Hematopoietic multipotent progenitor cell treated with erythropoietin and hydrocortisone succinate and interleukin-3 and kit ligand, for 8 days (in vitro differentiated cells): ENCODE data around the gene MAP2K2.

ENCODE experiments used
- DNase-seq: peaks from one replicate; pipeline ENCODE4 v3.0.0-alpha.2; 2015

MAP2K2 gene

DNA sequence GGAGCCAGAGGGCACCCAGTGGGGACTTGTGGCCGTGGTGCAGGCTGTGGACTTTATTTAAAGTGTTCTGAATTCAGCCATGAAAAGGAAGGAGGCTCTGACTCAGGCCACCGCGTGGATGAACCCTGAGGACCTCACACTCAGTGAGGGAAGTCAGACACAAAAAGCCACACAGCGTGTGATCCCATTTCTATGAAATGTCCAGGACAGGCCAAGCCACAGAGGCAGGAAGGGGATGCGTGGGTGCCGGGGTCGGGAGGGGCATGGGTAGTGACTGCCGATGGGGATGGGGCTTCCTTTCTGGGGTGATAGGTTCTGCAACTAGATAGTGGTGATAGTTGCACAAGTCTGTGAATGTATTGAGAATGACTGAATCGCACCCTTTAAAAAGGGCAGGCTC lies 48.5 kb downstream of the MAP2K2 start:
- peak; percentile 35 for DNase-seq

DNA sequence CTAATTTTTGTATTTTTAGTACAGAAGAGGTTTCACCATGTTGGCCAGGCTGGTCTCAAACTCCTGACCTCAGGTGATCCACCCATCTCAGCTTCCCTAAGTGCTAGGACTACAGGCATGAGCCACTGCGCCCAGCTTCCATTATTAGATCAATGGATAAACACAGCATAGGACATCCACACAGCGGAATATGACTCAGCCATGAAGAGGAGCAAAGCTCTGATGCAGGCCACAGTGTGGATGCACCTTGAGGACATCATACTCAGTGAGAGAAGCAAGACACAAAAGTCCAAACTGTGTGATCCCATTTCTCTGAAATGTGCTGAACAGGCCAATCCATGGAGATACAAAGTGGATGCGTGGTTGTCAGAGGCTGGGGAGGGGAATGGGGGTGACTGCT lies 52.3 kb downstream of the MAP2K2 start:
- DNase-seq, result no peak

DNA sequence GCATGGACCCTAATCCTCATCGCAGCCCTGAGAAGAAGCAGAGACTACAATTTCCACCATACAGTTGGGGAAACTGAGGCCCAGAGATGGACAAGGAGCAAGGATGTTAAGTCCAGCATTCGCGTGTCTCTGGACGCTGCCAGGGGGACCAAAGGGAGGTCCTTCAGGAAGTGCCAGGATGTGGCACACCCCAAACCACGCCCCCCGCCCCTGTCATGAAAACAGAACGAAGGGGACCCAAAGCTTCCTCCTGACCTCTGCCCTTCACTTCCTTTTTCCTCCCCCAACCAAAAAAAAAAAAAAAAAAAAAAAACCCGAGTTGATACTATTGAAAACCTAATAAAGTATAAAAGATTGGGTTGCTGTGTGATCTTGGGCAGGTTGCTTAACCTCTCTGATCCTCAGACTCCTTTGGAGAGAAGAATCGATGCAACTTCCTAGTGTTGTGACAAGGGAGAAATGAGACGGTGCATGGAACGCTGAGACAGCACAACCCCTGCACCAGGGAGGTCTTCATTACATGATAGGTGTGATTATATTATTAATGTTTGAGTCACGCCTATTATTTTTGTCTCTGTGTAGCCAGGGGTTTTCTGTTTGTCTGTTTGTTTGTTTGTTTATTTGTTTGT lies 54.5 kb downstream of the MAP2K2 start:
- DNase-seq, result peak; percentile 56

DNA sequence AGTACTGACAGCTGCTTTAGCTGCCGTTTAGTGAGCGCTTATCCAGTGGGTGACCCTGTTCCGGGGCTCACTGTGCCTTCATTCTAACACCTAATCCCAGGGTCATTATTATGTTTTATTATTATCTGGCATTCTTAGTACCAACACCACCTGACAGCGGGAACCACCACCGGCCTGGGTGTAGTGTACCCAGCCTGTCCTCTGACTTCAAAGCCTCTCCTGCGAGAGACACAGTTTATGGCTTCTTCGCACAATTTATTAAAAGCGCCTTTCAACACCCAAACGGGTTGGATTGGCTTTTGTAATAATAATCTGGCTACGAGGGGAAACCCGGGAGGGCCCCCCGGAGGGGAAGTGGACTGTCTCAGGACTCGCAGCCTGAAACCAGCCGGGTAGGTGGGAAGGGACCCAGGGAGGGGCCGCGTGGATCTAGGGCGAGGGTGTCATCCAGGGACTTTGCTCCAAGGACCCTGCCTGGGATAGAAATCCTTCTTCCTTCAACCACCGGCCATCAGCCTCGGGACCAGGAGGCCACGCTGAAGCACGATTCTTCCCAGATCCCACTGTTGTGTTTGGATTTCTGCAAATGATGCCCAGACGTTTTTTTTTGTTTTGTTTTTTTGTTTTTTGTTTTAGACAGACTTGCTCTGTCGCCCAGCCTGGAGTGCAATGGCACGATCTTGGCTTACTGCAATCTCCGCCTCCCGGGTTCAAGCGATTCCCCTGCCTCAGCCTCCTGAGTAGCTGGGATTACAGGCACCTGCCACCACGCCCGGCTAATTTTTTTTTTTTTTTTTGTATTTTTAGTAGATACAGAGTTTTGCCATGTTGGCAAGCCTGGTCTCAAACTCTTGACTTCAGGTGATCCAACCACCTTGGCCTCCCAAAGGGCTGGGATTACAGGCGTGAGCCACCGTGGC lies 55.6 kb downstream of the MAP2K2 start:
- DNase-seq, result peak; percentile 47

DNA sequence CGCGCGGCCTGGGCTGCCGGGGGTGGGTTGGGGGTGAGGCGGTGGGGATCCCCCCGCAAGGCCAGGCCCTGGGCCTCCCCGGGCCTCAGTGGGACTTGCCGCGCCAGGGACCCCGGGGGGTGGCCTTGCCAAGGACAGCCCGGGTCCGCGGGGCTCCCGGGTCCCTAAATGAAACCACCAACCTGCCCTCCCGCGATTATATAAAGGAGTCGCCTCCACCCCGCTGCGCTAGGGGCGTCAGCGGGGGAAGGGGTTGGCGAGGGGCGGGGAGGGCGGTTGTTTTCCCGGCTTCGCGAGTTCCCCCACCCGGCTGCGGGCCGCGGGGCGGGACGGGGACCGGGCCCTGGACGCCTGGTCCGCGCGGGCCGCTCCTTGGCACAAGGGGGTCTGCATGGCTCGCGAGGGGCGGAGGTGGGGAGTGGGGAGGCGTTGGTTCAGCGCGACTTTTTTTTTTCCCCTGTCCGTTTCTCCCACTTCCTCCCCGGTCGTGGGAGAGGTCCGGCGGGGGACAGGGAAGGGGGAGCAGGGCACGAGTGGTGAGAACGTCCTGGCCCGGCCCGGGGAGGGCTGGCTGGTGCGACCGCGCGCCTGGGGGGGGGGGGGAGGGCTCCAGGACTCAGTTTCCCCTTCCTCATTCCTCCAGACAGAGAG lies 56.4 kb downstream of the MAP2K2 start:
- peak; percentile 79 for DNase-seq

DNA sequence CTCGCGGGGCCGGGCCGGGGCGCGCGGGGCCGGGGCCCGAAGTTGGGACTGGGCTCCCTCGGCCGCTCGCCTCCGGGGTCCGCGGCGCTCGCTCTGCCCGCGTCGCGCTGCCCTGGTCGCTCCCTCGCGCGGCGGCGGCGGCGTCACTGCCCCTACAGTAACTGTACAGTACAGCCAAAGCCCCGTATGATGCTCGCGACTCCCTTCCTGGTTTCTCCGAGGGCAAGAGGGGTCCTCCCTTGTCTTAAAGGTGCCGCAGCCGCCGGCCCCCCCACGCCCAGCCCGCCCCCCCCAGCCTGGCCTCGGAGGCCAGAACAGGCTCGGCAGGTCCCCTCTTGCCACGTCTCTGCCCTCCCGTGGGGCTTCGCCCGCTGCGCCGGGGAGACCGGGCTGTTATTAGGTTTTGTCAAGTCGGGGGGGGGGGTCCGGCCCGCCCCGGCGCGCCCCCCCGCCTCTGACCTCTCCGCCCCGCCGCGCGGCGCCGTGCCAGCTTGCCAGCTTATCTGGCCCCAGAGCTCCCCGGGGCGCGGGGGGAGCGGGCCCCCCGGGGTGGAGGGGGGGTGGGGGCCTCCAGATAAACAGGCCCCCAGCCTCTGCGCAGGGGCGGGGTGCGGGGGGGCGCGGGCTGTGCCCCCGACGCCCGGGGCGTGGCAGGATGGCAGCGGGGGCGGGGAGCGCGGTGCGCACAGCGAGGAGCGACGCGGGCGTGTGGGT lies 57.1 kb downstream of the MAP2K2 start, which contains the start of gene ZBTB7A:
Gene ZBTB7A (minus strand): TSS at position 218 of the 714 bp plus-strand sequence. CDS start 11,667 bp downstream, outside the sequence.
- DNase-seq, result peak; percentile 95

DNA sequence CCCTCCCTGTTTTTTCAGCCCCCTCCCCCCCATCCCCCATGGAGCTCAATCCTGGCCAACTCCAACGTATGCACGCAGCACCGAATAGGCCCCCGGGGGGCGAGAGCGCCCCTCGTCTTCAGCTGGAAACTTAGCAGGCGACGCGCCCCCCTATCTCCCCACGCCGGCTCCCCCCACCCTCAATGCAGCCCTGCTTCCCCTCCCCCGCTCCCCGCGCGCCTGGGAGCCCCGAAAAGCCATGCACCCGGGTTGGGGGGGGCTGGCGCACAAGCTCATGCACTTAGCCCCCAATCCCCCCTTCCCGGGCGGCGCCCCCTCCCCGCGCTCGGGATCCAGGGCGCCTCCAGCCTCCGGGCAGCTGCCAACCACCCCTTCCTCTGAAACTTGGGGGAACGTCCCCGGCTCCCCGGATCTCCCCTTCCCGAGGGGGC lies 57.7 kb downstream of the MAP2K2 start:
- DNase-seq, result no peak

DNA sequence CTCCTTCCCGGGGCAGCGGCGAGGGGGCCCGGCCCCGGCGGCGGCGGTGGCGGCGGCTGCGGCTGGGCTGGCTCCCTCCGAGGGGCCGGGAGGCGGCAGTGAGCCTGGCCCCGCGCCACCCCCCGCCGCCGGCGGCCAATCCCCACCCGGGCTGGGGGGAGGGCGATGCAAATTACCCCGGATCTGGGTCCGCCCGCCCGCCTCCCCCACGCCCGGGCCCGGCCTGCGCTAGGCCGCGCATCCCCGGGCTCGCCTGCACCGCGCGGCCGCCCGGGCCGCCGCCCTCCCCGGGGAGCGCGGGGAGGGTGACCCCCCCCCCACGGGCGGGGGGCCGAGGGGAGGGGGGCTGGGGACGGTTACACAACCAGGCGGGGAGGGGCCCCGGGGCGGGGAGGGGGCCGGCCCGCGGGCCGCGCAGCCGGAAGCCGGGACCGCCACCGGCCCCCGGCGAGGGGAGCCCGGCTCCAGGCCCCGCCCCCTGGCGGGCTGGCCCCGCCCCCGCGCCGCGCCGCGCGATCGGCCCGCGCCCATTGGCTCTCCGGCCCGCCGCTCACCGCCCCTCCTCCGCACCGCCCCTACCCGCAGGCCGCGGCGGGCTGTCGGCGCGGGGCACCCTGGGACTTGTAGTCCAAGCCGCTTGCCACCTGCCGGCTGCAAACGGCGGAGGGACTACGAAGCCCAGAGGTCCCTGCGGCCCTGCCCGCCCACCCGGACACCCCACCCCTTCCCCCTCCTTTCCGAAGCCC lies 58.3 kb downstream of the MAP2K2 start:
- peak; percentile 96 for DNase-seq

DNA sequence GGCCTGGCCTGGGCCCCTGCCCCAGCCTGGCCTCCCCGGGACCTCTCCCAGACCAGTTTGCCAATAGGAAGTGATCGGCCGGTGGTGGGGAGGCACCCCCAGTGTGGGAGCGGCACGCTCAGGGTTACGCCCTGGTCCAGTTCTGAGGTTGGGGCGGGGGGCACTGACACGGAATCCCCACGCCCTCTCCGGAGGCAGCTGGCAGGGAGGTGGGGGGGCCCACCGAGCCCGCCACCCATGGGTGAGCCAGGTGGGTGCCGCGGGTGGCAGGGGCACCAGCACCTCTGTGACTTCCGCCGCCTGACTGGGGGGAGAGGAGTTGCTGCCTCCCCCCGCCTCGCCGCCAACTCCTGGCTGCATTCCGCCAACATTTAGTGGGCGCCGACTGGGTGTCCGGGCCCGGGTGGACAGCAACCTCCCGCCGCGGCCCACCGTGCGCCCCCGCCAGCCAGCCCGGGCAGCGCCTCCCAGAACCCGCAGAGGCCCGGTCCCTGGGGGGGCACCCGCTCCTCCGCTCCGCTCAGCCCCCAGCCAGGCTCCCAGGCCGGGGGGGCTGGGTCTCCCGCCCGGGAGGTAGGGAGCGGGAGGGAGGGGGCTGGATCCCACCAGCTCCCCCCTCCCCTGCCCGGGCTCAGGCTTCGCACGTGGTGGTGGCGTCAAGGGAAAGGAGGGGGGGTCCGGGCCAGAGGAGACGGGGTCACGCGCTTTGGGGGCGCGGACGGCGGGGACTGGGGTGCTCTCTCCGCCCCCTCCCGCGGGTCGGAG lies 59.2 kb downstream of the MAP2K2 start:
- DNase-seq, result peak; percentile 40

DNA sequence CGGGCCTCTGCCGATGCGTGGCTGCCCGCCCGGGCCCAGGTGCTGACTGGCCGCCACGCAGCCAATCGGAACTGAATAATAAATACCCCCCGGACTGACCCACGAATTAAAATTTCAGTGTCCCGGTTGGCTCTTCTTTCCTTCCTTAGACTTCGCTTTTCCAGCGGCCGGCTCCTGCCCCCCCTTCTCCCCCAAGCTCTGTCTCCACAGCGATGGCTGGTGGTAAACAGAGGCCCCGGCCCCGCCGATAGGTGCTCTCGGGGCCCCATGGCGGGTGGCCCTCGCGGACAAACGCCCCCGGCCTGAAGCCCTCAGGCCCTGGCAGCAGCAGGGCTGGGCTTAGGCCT lies 59.8 kb downstream of the MAP2K2 start:
- DNase-seq, result no peak

DNA sequence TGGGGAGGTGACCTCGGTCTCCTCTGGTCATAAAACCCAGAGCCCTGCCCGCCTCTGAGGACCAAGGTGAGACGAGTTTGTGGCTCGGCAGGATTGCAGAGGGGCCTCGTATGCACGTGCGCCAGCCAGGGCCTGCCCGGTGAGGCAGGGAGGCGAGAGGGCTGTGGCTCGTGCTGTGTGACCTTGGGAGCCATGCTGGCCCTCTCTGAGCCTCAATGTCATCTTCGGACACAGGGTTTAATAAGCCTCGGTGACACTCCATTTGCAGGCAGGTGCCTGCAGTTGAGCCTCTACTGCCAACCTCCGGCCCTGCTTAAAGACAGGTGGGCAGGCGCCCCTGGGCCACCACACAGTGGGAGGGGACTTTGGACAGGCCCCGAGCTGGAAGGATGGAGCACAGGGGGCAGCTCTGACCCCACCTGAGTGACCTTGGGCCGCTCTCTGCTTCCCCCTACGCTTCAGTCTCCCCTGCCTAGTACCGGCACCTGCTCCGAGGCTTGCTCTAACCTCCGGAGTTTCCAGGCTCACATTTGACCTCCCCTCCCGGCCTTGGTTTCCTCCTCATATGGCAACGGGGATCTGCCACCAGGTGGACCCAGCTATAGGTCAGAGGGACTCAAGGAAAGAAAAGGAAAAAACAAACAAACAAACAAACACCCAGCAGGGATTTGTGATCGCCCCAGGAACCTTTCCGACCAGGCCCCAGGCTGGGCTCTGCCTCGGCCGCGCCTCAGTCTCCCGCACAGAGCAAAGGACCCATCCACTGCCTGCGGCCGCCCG lies 60.4 kb downstream of the MAP2K2 start:
- DNase-seq, result no peak

DNA sequence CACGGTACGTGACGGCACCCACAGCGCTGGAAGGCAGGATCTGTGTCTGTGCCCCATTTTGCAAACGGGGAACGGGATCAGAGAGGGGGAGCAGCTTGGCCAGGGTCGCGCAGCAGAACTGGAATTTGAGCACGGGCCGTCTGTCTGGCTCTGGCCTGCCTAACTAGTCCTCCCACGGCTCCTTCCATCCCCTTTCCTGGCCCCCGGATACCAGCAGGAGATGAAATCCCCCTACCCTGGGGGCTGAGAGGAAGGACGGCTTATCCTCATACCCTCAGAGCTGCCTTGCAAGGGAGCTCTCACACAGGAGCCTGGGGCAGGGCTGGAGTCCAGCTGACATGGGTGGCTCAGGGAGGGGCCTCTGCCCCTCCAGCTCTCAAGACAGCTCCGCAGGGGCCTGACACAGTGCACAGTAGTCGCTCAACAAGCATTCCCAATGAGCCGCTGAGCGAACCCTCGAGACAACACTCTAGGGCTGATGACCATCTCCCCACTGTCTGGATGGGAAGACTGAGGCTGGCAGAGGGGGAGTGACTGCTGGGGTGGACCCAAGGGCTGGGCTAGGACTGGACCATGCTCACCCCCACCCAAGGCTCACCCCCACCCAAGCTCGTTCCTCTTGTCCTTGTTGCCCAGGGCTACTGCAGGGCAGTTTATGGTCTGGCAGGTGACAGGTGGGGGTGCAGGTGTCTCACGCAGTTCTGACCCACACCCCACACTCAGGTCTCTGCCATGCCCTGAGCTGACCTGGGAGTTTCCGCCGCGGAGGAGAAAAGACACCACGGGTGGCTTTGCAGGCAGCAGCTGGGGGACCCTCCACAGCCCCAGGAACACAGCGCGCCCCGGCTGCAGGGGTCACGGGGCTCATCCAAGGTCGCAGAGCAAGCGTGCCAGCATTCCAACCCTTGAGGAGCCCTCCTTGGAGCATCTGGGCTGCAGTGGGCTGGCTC lies 61.2 kb downstream of the MAP2K2 start:
- no peak for DNase-seq

DNA sequence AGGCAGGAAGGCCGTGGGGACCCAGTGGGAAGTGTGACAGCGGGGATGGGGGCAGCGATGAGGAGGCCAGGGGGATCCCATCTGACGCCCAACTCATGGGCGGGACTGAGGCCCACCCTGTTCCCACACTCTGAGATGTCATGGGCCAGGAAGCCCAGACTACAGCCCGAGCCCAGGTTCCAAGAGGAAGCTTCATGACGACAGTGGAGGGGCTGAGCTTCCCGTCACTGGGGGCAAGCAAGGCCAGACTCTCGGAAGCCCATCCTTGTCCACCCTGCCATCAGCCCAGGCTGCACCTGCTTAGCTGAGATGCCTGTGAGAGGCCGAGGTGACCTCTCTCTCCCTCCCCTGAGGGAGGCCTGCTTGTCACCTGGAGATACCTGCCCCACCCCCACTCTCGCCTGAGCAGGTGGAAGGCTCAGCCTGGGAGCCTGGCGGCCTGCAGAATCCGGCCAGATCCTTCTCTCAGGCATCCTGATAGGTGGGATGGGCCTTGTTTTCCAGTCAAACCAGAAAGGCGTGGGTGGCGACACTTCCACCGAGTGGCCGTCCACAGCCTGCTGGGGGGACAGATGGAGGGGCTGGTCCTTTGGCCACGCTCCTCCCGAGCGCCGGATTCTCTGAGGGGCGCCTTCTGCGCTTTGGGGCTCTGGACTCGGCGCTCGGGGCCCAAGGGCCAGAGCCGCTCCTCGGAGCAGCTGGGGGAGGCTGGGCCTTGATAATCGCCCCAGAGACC lies 62.1 kb downstream of the MAP2K2 start:
- no peak for DNase-seq

DNA sequence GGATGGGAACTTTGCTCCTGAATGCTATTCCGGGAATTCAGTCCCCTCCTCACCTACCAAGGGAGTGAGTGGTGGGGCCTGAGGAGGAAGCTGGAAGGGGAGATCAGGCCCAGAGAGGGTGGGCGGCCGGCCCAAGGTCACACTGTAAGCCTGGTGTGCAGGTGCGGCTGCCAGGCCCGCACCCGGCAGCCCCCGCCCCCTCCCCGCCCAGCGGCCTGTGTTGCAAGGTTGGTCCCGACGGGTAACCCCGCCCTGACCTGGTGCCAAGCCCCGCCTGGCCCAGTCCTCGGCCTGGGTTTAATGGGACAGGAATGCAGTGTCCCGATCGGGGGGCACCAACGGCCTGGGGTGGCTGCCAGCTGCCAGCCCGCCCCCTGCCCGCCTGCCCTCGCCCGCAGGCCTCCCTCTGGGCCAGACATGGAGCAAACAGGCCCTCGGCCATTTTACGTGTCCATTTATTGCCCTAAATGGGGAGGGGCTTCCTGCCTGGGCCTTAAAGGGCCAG lies 62.7 kb downstream of the MAP2K2 start:
- no peak for DNase-seq

DNA sequence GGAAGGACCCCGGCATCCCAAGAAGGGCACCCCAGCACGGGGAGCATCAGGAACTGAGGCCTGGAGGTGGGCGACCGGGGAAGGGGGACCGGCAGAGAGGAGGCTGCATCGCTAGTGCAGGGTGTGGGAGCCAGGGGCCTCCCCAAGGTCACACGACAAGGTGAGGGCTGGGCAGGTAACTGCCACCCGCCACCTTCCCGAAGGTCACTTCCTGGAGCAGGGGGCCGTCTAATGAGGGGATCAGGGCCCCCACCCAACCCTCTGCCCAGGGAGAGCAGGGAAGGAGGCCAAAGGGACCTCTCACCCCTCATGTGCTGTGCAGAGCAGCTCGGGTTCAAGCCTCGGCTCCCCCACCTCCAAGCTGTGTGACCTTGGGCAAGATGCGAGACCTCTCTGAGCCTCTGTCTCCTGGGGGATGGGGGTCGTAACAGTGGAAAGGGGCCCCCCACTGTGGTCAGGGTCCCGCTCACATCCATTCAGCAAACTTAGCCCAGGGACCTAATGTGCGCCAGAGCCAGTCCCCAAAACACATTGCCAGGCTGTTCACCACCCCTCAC lies 63.2 kb downstream of the MAP2K2 start:
- no peak for DNase-seq

DNA sequence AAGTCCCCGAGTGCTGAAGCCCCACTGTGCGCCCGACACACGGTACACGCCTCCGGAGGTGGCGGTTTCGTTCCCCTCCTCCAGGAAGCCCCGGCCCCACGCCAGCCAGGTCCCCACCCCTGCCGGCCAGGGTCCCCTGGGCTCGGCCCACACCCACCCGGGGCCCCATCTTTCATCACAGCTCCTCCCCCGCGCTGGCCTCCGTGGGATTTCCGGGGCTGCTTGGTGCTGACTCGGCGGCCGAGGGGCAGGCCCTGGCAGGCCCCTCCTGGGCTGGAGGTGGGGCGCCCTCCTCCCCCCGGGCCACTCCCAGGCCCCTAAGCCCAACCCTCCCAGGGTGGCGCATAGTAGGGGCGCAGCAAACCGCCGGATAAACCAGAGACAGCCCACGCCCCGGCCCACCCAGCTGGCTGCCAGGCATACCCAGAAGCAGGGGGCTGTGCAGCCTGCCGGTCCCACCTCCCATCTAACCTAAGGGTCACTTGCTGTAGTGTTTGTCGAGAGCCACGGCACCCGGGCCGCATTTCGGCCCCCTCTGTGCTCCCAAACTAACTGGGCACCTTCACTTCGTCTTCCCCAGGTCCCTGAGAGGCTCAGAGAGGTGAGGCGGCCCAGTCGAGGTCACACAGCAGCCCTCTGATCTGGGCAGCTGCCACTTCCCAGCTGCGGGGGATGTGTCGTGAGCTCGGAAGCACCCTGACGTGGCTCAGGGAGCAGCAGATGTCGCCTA lies 63.9 kb downstream of the MAP2K2 start:
- no peak for DNase-seq

DNA sequence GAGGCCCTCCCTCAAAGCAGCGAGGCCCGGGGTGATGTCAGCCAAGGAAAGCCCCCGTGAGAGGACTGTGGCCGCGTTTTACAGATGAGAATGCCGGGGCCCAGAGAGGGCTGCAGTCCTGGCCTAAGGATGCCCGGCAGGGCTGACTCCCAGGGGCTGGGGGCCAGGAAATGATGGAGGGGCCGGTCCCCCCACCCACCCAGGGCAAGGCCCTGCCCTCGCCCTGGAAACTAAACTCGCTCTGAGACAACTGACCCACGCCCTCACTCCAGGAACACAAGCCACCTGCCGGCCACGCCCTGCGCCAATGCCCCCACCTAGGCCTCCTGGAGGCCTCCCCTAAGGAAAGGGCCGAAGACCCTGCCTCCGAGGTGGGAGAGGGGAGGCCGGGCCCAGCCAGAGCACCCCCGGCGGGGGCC lies 64.5 kb downstream of the MAP2K2 start:
- no peak for DNase-seq
